PC-9 (cell line): ENCODE results near the gene GLI1.

Experiments
- CTCF ChIP-seq: fragments of 200-600 bp; sonication (generic); conservative IDR thresholded peaks from 2 replicates; pipeline ENCODE4 v1.6.1; 2017; ENCODE audit warnings: mixed run types, antibody characterized with exemption, mild to moderate bottlenecking, moderate library complexity
- EZH2 ChIP-seq: fragments of 200-600 bp; sonication (generic); IDR thresholded peaks from 2 replicates; pipeline ENCODE4 v1.8.0; 2017; ENCODE audit warnings: antibody characterized with exemption, low read depth

GRCh38 chr12:57435293-57435692, 24.3 kb upstream of the GLI1 start:
- no peak for TF ChIP-seq CTCF
- TF ChIP-seq EZH2 = no peak
